Measurements from ENCODE around the gene BTBD16.

DNA sequence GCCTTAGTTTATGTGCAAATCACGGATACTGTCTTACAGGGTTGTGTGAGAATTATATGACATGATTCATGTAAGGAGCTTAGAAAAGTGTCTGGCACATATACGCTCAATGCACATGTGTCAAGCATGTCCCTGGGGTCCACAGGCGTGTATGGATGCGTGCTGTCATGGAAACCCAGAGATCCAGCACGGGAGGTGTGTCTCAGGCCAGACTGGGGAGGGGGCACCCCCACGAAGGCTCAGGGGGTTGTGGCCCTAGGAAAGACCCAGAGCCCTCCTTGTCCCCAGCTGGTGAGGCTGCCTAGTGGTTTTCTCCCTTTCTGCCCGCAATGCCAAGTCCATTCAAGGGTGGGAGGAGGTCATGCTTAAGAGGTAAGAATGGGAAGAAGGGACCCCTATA is 9.1 kb downstream of the BTBD16 start:
- TF ChIP-seq, protein P1, sequence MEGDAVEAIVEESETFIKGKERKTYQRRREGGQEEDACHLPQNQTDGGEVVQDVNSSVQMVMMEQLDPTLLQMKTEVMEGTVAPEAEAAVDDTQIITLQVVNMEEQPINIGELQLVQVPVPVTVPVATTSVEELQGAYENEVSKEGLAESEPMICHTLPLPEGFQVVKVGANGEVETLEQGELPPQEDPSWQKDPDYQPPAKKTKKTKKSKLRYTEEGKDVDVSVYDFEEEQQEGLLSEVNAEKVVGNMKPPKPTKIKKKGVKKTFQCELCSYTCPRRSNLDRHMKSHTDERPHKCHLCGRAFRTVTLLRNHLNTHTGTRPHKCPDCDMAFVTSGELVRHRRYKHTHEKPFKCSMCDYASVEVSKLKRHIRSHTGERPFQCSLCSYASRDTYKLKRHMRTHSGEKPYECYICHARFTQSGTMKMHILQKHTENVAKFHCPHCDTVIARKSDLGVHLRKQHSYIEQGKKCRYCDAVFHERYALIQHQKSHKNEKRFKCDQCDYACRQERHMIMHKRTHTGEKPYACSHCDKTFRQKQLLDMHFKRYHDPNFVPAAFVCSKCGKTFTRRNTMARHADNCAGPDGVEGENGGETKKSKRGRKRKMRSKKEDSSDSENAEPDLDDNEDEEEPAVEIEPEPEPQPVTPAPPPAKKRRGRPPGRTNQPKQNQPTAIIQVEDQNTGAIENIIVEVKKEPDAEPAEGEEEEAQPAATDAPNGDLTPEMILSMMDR (IDR thresholded peaks at IDR 0.05) = no peak
- TF ChIP-seq POLR2A (IDR thresholded peaks at IDR 0.05) (no peak), EP300 (IDR thresholded peaks at IDR 0.05) (no peak)

All from tibial nerve (tissue), 4 donors.